GM12878 (cell line): ENCODE measurements around the gene CAMKMT. TPM values are rescaled to one million over a fixed set of nuclear protein-coding genes. Genes with fewer than 3 reads are reported as not detected.

ENCODE experiments used
- ATAC-seq: fragments of 200-7000 bp; cut with Tn5 transposase; 3 replicates; pipeline ENCODE4 v1.9.1; 2020; ENCODE audit warnings: mild to moderate bottlenecking, moderate library complexity
- BruUV-seq: library from RNA; stranded (reverse); fragments of 400-500 nt; replicated peaks from 2 replicates; lab custom pipeline; 2021; lab: Mats Ljungman, UMichigan
- CTCF ChIA-PET: fragments of 300-600 bp; sonication (Branson Sonifier 250); formaldehyde crosslinking; extraction: SDS; loops from one replicate; lab custom pipeline; 2021; ENCODE audit warnings: inconsistent platforms; lab: Yijun Ruan, JAX
- POLR2A ChIA-PET: fragments of 350-600 bp; formaldehyde crosslinking; extraction: SDS; loops from one replicate; lab custom pipeline; 2021; ENCODE audit warnings: inconsistent platforms; lab: Charles Lee
- RAD21 ChIA-PET: fragments of 300-600 bp; sonication (Branson Sonifier 250); formaldehyde crosslinking; loops from one replicate; lab custom pipeline; 2023; ENCODE audit warnings: antibody characterized with exemption; ENCODE audit not compliant: unreplicated experiment; lab: Charles Lee
- SMC1A ChIA-PET: fragments of 300-600 bp; sonication (Branson Sonifier 250); formaldehyde crosslinking; loops from one replicate; lab custom pipeline; 2023; ENCODE audit not compliant: unreplicated experiment, uncharacterized antibody; lab: Charles Lee
- DNase-seq: peaks from one replicate; pipeline ENCODE4 v3.0.0-alpha.2; 2011; ENCODE audit warnings: low read depth, low spot score
- FAIRE-seq: peaks from 3 replicates; lab custom pipeline; 2011; peaks lifted over from hg19 to GRCh38; lab: Jason Lieb, UNC
- H2AFZ ChIP-seq: 2 replicates; pipeline ENCODE4 v1.6.0; 2011; ENCODE audit warnings: low read depth, low read length, control low read depth; ENCODE audit not compliant: control insufficient read depth
- H3K27ac ChIP-seq: 2 replicates; pipeline ENCODE4 v1.5.1; 2011; ENCODE audit warnings: control low read depth; ENCODE audit not compliant: control insufficient read depth, insufficient read depth
- H3K27me3 ChIP-seq, 2 experiments: replicated peaks in 1 of 2; 2 replicates each; pipeline versions ENCODE4 v1.6.0 to v1.6.1; 2011; ENCODE audit warnings: low read length in 1 of 2; ENCODE audit not compliant: control insufficient read depth in 2 of 2, insufficient read depth in 2 of 2
- H3K36me3 ChIP-seq, 2 experiments: 2 replicates each; pipeline ENCODE4 v1.5.1; 2011; ENCODE audit warnings: low read length in 1 of 2; ENCODE audit not compliant: control insufficient read depth in 2 of 2, insufficient read depth in 2 of 2
- H3K4me1 ChIP-seq: 2 replicates; pipeline ENCODE4 v1.6.1; 2011; ENCODE audit warnings: mild to moderate bottlenecking, low read length, moderate library complexity, mixed read lengths; ENCODE audit not compliant: control insufficient read depth, insufficient read depth
- H3K4me2 ChIP-seq: 2 replicates; pipeline ENCODE4 v1.6.0; 2011; ENCODE audit warnings: control low read depth; ENCODE audit not compliant: control insufficient read depth, insufficient read depth
- H3K4me3 ChIP-seq: fragments of 200-600 bp; sonication (generic); 2 replicates; pipeline ENCODE4 v1.5.1; 2016
- H3K79me2 ChIP-seq: 2 replicates; pipeline ENCODE4 v1.6.0; 2011; ENCODE audit warnings: low read length; ENCODE audit not compliant: control insufficient read depth, insufficient read depth
- H3K9ac ChIP-seq: 2 replicates; pipeline ENCODE4 v1.8.0; 2011; ENCODE audit warnings: low read length, control low read depth, mixed read lengths; ENCODE audit not compliant: control insufficient read depth, insufficient read depth
- H3K9me3 ChIP-seq: replicated peaks from 3 replicates; pipeline ENCODE4 v1.5.1; 2011; ENCODE audit warnings: mild to moderate bottlenecking, low read length; ENCODE audit not compliant: control insufficient read depth, insufficient read depth
- H4K20me1 ChIP-seq: 2 replicates; pipeline ENCODE4 v1.6.0; 2011; ENCODE audit not compliant: control insufficient read depth, insufficient read depth
- LARP7 ChIP-seq: fragments of 450-650 bp; IDR thresholded peaks from 2 replicates; pipeline ENCODE4 v1.6.1; 2017; ENCODE audit warnings: mild to moderate bottlenecking
- MLLT1 ChIP-seq: fragments of 450-650 bp; IDR thresholded peaks from 2 replicates; pipeline ENCODE4 v1.6.1; 2016; ENCODE audit warnings: mild to moderate bottlenecking
- MTA3 ChIP-seq: IDR thresholded peaks from 2 replicates; pipeline ENCODE4 v1.6.1; 2012; ENCODE audit warnings: low read length, inconsistent platforms, borderline replicate concordance
- NBN ChIP-seq: fragments of 450-650 bp; IDR thresholded peaks from 2 replicates; pipeline ENCODE4 v1.6.1; 2016
- SRF ChIP-seq, 2 experiments: IDR thresholded peaks; 2 replicates each; pipeline ENCODE4 v1.6.1; 2011; ENCODE audit warnings: low read depth in 2 of 2, low read length in 2 of 2, mild to moderate bottlenecking in 1 of 2, moderate library complexity in 1 of 2
- WGBS: methylation state at CpG from one replicate; pipeline ENCODE4 v1.1.6; 2016; ENCODE audit warnings: low lambda C conversion rate; ENCODE audit not compliant: insufficient replicate concordance, insufficient coverage; ENCODE audit errors: missing lambda C conversion rate; 5-methylcytosine and 5-hydroxymethylcytosine counted together
- in situ Hi-C: fragments of 300-500 bp; cut with MboI; formaldehyde crosslinking; loops from 9 replicates; pipeline ENCODE4 v1.14.3; 2018; ENCODE audit warnings: mixed read lengths
- intact Hi-C: fragments of 100-400 bp; cut with micrococcal nuclease; formaldehyde crosslinking; loops from one replicate; pipeline ENCODE4 v1.14.2; 2022; ENCODE audit not compliant: unreplicated experiment
- polyA plus RNA-seq, 11 experiments: library from polyadenylated mRNA; depleted of rRNA in 4 of 11; unstranded in 6 of 11; stranded (reverse) in 5 of 11; fragments of >200 nt; fragmentation: Nextera tagmentation in 4 of 11; fragmentation: Illumina TruSeq in 1 of 11; extraction: Ambion mirVana in 4 of 11; extraction: Trizol in 1 of 11; gene quantifications; 1 replicate in 1 of 11; 2 replicates in 10 of 11; pipeline versions ENCODE4 v1.2.1 to v1.2.3, GENCODE V29; 2011 to 2016; ENCODE audit warnings: inconsistent platforms in 2 of 11, missing spikeins in 2 of 11, low read depth in 1 of 11
- total RNA-seq, 4 experiments: library from RNA; depleted of rRNA in 3 of 4; stranded (reverse); fragments of >200 nt in 3 of 4; fragmentation: Illumina TruSeq in 1 of 4; extraction: Trizol in 1 of 4; gene quantifications; 2 replicates each; pipeline versions ENCODE4 v1.2.1 to v1.2.3, GENCODE V29; 2013 to 2021

CAMKMT gene
- total and polyA plus RNA-seq, 10 of the 15 experiments (the other 5 are each of a cell fraction or from before 2014, with no cell fraction given), result 2.7 to 16.0 (median 11.8) TPM

- Histone ChIP-seq H3K4me1 (no peaks in the 10 kb centered on the region), H3K4me3 (no peak overlapping the region), H3K79me2 (no peaks in the 10 kb centered on the region), H2AFZ (no peak overlapping the region), H4K20me1 (no peaks in the 10 kb centered on the region), H3K27ac (no peak overlapping the region), H3K9ac (no peak overlapping the region), H3K4me2 (no peak overlapping the region)
- DNase-seq (no peak), ATAC-seq (no peak)
- ChIA-PET CTCF (interaction anchor here (0.8 to 0.9 kb wide), 3 partner anchors 9 to 112 kb away, joined by 3 read pairs; no protein-coding TSS in a partner anchor), RAD21 (no interaction called here), SMC1A (interaction anchor here (0.6 kb wide), 1 partner anchor 1094 kb away, joined by 3 read pairs; no protein-coding TSS in a partner anchor)
- in situ Hi-C loops, result loop anchor here (10.0 kb wide), 1 partner anchor 399 kb away; no protein-coding TSS in a partner anchor
- no peak for TF ChIP-seq MTA3
- TF ChIP-seq, all 136 proteins: peak for 0
- no peaks in the 10 kb centered on the region for H3K27me3 ChIP-seq
- H3K9me3 ChIP-seq, result no peaks in the 10 kb centered on the region
- H3K36me3 ChIP-seq, result no peaks in the 10 kb centered on the region
- FAIRE-seq, result no peak
- intact Hi-C loops, result no loop called here
- POLR2A ChIA-PET, result no interaction called here
- no TSS peak for BruUV-seq
Measured at GRCh38 chr2:44555700-44556099, 194.0 kb downstream of the CAMKMT start.

DNA sequence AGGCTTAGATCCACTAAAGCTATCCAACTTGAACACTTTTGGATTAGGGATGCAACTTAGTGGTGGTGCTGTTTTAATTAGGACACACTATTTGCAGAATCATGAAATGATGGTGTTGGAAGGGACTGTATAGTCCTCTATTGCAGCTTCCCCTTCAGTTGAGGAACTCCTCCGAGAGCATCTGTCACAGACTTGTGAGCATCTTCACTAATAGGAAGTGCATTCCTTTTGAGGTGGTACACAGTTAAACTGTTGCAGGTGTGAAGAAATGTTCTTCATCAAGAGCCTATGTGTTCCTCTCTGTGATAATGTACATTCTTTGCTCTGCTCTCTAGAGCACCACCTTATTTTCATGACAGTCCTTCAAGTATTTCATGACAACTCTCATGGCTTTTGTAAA is 197.4 kb downstream of the CAMKMT start:
- SMC1A ChIA-PET, result interaction anchor here (1.0 to 5.6 kb wide), 21 partner anchors 9 to 397 kb away, joined by 3 to 56 read pairs (median 10); no protein-coding TSS in a partner anchor
- no peaks in the 10 kb centered on the region for H3K79me2 ChIP-seq
- 0 out of 4 replicates have a peak, but pooled peaks of 1 of the 2 experiments have one; percentile 18 for TF ChIP-seq SRF (IDR thresholded peaks at IDR 0.05; ENCODE audit: low read depth in 2 of 2, low read length in 2 of 2)
- no peak for TF ChIP-seq MLLT1
- no peak for TF ChIP-seq LARP7
- TF ChIP-seq NBN, result no peak
- 47% methylated on average over 1 of the region's 1 CpG for WGBS
- no peaks in the 10 kb centered on the region for H3K4me1 ChIP-seq
- no peaks in the 10 kb centered on the region for H3K36me3 ChIP-seq
- FAIRE-seq (no peak), DNase-seq (no peak), ATAC-seq (no peak)
- RAD21 ChIA-PET, result interaction anchor here (0.9 to 5.8 kb wide), 6 partner anchors 38 to 398 kb away, joined by 3 to 56 read pairs (median 5); no protein-coding TSS in a partner anchor
- no peak overlapping the region for H2AFZ ChIP-seq
- no peak overlapping the region for H3K4me2 ChIP-seq
- intact Hi-C loops (no loop called here), in situ Hi-C loops (loop anchor here (10.0 kb wide), 1 partner anchor 396 kb away; no protein-coding TSS in a partner anchor)
- CTCF ChIA-PET, result interaction anchor here (0.6 to 6.7 kb wide), 18 partner anchors 8 to 451 kb away, joined by 3 to 88 read pairs (median 11); no protein-coding TSS in a partner anchor
- no peak overlapping the region for H3K27ac ChIP-seq
- BruUV-seq, result no TSS peak
- H3K27me3 ChIP-seq, result no peaks in the 10 kb centered on the region
- no peaks in the 10 kb centered on the region for H4K20me1 ChIP-seq
- no peak overlapping the region for H3K9ac ChIP-seq
- POLR2A ChIA-PET, result no interaction called here
- no peak overlapping the region for H3K4me3 ChIP-seq
- H3K9me3 ChIP-seq, result no peaks in the 10 kb centered on the region
